Measurements from ENCODE around the gene MAPK11. TPM values are rescaled to one million over a fixed set of nuclear protein-coding genes. Genes with fewer than 3 reads are reported as not detected.

MAPK11 gene
- total and polyA plus RNA-seq, 2 donors (not counting 1 experiment from before 2014, with no cell fraction given), result 8.1 to 9.9 TPM

DNA sequence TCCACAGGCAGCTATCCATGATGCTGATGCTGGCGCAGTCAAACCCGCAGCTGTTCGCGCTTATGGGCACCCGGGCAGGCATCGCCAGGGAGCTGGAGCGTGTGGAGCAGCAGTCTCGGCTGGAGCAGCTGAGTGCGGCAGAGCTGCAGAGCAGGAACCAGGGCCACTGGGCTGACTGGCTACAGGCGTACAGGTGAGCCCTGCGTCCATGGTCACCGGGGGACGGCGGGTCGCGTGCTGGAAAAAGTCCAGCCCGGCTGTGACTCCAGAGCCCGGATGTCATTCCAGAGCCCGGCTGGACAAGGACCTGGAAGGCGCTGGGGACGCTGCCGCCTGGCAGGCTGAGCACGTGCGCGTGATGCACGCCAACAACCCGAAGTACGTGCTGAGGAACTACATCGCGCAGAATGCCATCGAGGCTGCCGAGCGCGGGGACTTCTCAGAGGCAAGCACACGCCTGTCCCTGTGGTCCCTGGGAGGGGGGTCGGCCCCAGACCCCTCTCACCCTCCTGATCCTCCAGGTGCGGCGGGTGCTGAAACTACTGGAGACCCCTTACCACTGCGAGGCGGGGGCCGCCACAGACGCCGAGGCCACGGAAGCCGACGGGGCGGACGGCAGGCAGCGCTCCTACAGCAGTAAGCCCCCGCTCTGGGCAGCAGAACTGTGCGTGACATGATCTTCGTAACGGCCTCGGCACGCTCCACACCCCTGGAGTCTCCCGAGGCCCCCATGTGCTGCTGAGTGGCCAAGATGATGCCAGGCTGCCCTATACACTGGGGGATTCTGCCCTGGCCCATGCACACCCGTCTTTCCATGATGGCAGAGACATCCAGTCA, 53.3 kb downstream of the MAPK11 start:
- ChIA-PET CTCF (no interaction called here), POLR2A (no interaction called here)
- peaks cover 34% of the 10 kb centered on the region for H4K20me1 ChIP-seq (ENCODE audit: control insufficient read depth, insufficient read depth, low read length, poor library complexity, severe bottlenecking)
- TF ChIP-seq, protein P1, sequence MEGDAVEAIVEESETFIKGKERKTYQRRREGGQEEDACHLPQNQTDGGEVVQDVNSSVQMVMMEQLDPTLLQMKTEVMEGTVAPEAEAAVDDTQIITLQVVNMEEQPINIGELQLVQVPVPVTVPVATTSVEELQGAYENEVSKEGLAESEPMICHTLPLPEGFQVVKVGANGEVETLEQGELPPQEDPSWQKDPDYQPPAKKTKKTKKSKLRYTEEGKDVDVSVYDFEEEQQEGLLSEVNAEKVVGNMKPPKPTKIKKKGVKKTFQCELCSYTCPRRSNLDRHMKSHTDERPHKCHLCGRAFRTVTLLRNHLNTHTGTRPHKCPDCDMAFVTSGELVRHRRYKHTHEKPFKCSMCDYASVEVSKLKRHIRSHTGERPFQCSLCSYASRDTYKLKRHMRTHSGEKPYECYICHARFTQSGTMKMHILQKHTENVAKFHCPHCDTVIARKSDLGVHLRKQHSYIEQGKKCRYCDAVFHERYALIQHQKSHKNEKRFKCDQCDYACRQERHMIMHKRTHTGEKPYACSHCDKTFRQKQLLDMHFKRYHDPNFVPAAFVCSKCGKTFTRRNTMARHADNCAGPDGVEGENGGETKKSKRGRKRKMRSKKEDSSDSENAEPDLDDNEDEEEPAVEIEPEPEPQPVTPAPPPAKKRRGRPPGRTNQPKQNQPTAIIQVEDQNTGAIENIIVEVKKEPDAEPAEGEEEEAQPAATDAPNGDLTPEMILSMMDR (IDR thresholded peaks at IDR 0.05), result no peak
- TF ChIP-seq EZH2 (IDR thresholded peaks at IDR 0.05; ENCODE audit: borderline replicate concordance, insufficient read depth, low read depth, low read length, poor library complexity, severe bottlenecking), result no peak
- H2AFZ ChIP-seq (ENCODE audit: insufficient read depth, low read depth, low read length, poor library complexity, severe bottlenecking), result no peak overlapping the region
- H3K27ac Mint-ChIP-seq, result peak overlapping the region; percentile 50
- intact Hi-C loops (cut with micrococcal nuclease), result no loop called here
- H3K27ac ChIP-seq (ENCODE audit: low read length in 2 of 2), result no peak overlapping the region
- no peaks in the 10 kb centered on the region for H3K27me3 ChIP-seq (replicated peaks in 1 of 4; ENCODE audit: control extremely low read depth in 1 of 4, control insufficient read depth in 3 of 4, insufficient read depth in 4 of 4, low read length in 3 of 4)
- no peak overlapping the region for H3K4me3 Mint-ChIP-seq
- no peaks in the 10 kb centered on the region for H3K9me3 Mint-ChIP-seq (ENCODE audit: insufficient read depth)
- H3K4me1 ChIP-seq (ENCODE audit: control insufficient read depth in 2 of 2, insufficient read depth in 2 of 2, low read length in 2 of 2), result no peaks in the 10 kb centered on the region
- no peak for ATAC-seq (ENCODE audit: low read depth)
- no peaks in the 10 kb centered on the region for H3K27me3 Mint-ChIP-seq
- H3K36me3 ChIP-seq (replicated peaks in 1 of 2; ENCODE audit: control extremely low read depth in 1 of 2, control insufficient read depth in 1 of 2, extremely low read depth in 1 of 2, insufficient read depth in 2 of 2, low read length in 1 of 2), result peaks cover 0 to 75% of the 10 kb centered on the region in 2 experiments
- no peak overlapping the region for H3K4me2 ChIP-seq (replicated peaks; ENCODE audit: low read depth, low read length, poor library complexity, severe bottlenecking)
- H3K4me1 Mint-ChIP-seq, result peaks cover 4% of the 10 kb centered on the region
- WGBS (ENCODE audit: insufficient coverage), result 98% methylated on average over 57 of the region's 57 CpGs
- H3K4me3 ChIP-seq (ENCODE audit: control extremely low read depth in 1 of 5, extremely low read depth in 1 of 5, insufficient read depth in 1 of 5, low read depth in 2 of 5, low read length in 4 of 5), result no peak overlapping the region
- H3K9ac ChIP-seq (ENCODE audit: low read length), result no peak overlapping the region
- peaks cover 12% of the 10 kb centered on the region for H3K79me2 ChIP-seq (ENCODE audit: control insufficient read depth, insufficient read depth, low read length)
- DNase-seq, result no peak
- no peaks in the 10 kb centered on the region for H3K9me3 ChIP-seq (ENCODE audit: control extremely low read depth in 1 of 3, control insufficient read depth in 2 of 3, insufficient read depth in 1 of 3, low read length in 2 of 3)

DNA sequence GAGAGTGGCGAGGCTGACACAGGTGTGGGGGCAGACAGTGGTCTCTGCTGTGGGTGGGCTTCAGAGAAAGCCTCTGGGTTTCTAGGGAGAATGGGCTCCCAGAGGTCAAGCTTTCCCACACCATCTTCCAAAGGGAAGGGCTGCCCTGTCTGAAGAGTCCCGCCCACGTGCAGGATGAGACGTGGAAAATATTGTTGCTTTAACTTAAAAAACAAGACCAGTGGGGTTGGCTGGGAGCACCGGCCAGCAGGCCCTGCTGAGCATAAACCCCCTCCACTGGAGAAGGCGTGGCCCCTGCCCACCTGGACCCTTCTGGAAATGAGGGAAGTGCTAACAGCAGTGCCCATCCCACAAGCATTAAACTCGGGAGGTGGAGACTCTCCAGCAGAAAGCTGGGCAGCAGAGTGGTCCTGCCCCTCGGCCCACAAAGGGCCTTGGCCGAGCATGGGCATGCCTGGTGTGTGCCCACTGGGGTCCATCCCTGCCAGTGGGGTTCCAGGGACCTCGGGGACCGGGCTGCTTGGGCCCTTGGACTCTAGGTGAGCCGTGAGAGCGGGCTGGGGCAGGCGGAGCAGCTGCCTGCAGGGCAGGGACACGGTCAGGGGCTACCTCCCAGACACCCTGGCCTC, 54.0 kb downstream of the MAPK11 start:
- TF ChIP-seq EZH2 (IDR thresholded peaks at IDR 0.05; ENCODE audit: borderline replicate concordance, insufficient read depth, low read depth, low read length, poor library complexity, severe bottlenecking), result no peak
- TF ChIP-seq, protein P1 (IDR thresholded peaks at IDR 0.05), result no peak
- Histone ChIP-seq H3K79me2 (ENCODE audit: control insufficient read depth, insufficient read depth, low read length) (peaks cover 15% of the 10 kb centered on the region), H3K9me3 (ENCODE audit: control extremely low read depth in 1 of 3, control insufficient read depth in 2 of 3, insufficient read depth in 1 of 3, low read length in 2 of 3) (no peaks in the 10 kb centered on the region), H3K36me3 (replicated peaks in 1 of 2; ENCODE audit: control extremely low read depth in 1 of 2, control insufficient read depth in 1 of 2, extremely low read depth in 1 of 2, insufficient read depth in 2 of 2, low read length in 1 of 2) (peaks cover 0 to 71% of the 10 kb centered on the region in 2 experiments), H2AFZ (ENCODE audit: insufficient read depth, low read depth, low read length, poor library complexity, severe bottlenecking) (no peak overlapping the region), H4K20me1 (ENCODE audit: control insufficient read depth, insufficient read depth, low read length, poor library complexity, severe bottlenecking) (peaks cover 39% of the 10 kb centered on the region), H3K4me3 (ENCODE audit: control extremely low read depth in 1 of 5, extremely low read depth in 1 of 5, insufficient read depth in 1 of 5, low read depth in 2 of 5, low read length in 4 of 5) (no peak overlapping the region), H3K4me1 (ENCODE audit: control insufficient read depth in 2 of 2, insufficient read depth in 2 of 2, low read length in 2 of 2) (no peaks in the 10 kb centered on the region), H3K27ac (ENCODE audit: low read length in 2 of 2) (no peak overlapping the region), H3K9ac (ENCODE audit: low read length) (no peak overlapping the region), H3K4me2 (replicated peaks; ENCODE audit: low read depth, low read length, poor library complexity, severe bottlenecking) (no peak overlapping the region), H3K27me3 (replicated peaks in 1 of 4; ENCODE audit: control extremely low read depth in 1 of 4, control insufficient read depth in 3 of 4, insufficient read depth in 4 of 4, low read length in 3 of 4) (no peaks in the 10 kb centered on the region)
- Mint-ChIP-seq H3K27me3 (no peaks in the 10 kb centered on the region), H3K4me3 (no peak overlapping the region), H3K4me1 (peaks cover 4% of the 10 kb centered on the region), H3K27ac (no peak overlapping the region), H3K9me3 (ENCODE audit: insufficient read depth) (no peaks in the 10 kb centered on the region)
- CTCF ChIA-PET, result interaction anchor here (0.8 to 6.4 kb wide), 2 partner anchors 68 to 158 kb away, joined by 3 to 57 read pairs; partner anchors contain the start of gene TTLL8
- no peak for DNase-seq
- intact Hi-C loops (cut with micrococcal nuclease), result no loop called here
- POLR2A ChIA-PET, result no interaction called here
- ATAC-seq (ENCODE audit: low read depth), result no peak
- WGBS (ENCODE audit: insufficient coverage), result 93% methylated on average over 11 of the region's 15 CpGs

All from B cell (primary cell).